Body of pancreas (tissue), 4 donors: Measurements from ENCODE around the gene FYB2.

Experiments used
- POLR2A ChIP-seq, 3 donors: fragments of 450-650 bp; IDR thresholded peaks; one replicate each; pipeline ENCODE4 v1.6.1; 2016; ENCODE audit warnings: antibody characterized with exemption in 3 of 3, mild to moderate bottlenecking in 2 of 3
- TF ChIP-seq, protein P1 (sequence below), 7 experiments: fragments of 450-650 bp in 4 of 7; fragments of 200-600 bp in 3 of 7; sonication (generic) in 3 of 7; IDR thresholded peaks; one replicate each; pipeline ENCODE4 v1.5.1; 2016 to 2019; ENCODE audit warnings: antibody characterized with exemption in 7 of 7

DNA sequence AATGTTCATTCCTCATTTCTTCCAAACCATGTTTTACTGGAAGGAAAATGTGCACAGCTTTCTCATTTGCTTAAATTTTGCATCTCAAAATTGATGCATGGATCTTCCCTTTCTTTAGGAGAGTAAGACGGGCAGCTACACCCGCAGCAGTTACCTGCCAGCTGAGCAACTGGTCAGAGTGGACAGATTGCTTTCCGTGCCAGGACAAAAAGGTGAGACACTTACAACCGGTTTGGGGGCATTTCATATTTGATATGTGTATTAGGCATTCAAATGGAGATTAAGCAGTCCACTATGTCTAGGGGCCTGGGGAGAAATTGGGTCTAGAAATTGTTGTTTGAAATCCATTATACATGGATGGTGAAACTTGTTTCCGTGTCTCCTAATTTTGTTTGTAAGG, 48.3 kb upstream of the FYB2 start:
- TF ChIP-seq, protein P1, sequence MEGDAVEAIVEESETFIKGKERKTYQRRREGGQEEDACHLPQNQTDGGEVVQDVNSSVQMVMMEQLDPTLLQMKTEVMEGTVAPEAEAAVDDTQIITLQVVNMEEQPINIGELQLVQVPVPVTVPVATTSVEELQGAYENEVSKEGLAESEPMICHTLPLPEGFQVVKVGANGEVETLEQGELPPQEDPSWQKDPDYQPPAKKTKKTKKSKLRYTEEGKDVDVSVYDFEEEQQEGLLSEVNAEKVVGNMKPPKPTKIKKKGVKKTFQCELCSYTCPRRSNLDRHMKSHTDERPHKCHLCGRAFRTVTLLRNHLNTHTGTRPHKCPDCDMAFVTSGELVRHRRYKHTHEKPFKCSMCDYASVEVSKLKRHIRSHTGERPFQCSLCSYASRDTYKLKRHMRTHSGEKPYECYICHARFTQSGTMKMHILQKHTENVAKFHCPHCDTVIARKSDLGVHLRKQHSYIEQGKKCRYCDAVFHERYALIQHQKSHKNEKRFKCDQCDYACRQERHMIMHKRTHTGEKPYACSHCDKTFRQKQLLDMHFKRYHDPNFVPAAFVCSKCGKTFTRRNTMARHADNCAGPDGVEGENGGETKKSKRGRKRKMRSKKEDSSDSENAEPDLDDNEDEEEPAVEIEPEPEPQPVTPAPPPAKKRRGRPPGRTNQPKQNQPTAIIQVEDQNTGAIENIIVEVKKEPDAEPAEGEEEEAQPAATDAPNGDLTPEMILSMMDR (IDR thresholded peaks at IDR 0.05): no peak
- no peak for TF ChIP-seq POLR2A (IDR thresholded peaks at IDR 0.05)
